ENCODE measurements around the gene DHRS12.

DNA sequence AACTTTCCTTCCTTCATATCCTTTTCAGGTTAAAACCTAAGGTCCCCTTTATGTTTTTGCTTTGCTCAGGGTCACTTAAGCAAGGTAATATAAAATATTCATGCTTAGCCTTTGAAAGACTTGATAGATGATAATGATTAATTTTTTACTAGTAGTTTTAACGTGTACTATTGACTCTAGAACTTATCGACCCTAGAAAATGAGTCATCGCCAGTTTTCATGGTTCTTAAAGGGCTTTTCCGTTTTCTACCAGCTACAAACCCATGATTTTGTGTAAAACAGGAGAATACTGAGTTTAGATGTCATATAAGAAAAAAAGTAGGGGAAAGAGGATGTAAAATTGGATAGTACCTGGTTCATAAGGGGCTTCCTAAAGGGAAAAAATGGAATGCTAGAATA lies 75.7 kb downstream of the DHRS12 start:
- TF ChIP-seq GATA2 (IDR thresholded peaks at IDR 0.05; ENCODE audit: low read depth, low read length), result no peak
- no peak for TF ChIP-seq GATA3 (IDR thresholded peaks at IDR 0.05; ENCODE audit: low read depth, low read length)

Data from SH-SY5Y (cell line).